IPS-18a (cell line): ENCODE data around the gene CERK.

Source experiments
- H3K27ac ChIP-seq: one replicate; pipeline ENCODE4 v1.5.1; 2013; ENCODE audit warnings: low read length
- H3K27me3 ChIP-seq: one replicate; pipeline ENCODE4 v1.6.1; 2013; ENCODE audit warnings: mild to moderate bottlenecking, low read length; ENCODE audit not compliant: control insufficient read depth, insufficient read depth
- H3K36me3 ChIP-seq: one replicate; pipeline ENCODE4 v1.6.1; 2013; ENCODE audit warnings: low read depth, low read length; ENCODE audit not compliant: control insufficient read depth
- H3K4me1 ChIP-seq: one replicate; pipeline ENCODE4 v1.6.1; 2013; ENCODE audit warnings: low read depth, low read length; ENCODE audit not compliant: control insufficient read depth
- H3K4me3 ChIP-seq: one replicate; pipeline ENCODE4 v1.5.1; 2013; ENCODE audit warnings: low read length
- H3K9ac ChIP-seq: one replicate; pipeline ENCODE4 v1.6.1; 2013; ENCODE audit warnings: mild to moderate bottlenecking, low read length, moderate library complexity
- H3K9me3 ChIP-seq: one replicate; pipeline ENCODE4 v1.6.1; 2013; ENCODE audit warnings: low read depth, low read length; ENCODE audit not compliant: control insufficient read depth

CERK gene

DNA sequence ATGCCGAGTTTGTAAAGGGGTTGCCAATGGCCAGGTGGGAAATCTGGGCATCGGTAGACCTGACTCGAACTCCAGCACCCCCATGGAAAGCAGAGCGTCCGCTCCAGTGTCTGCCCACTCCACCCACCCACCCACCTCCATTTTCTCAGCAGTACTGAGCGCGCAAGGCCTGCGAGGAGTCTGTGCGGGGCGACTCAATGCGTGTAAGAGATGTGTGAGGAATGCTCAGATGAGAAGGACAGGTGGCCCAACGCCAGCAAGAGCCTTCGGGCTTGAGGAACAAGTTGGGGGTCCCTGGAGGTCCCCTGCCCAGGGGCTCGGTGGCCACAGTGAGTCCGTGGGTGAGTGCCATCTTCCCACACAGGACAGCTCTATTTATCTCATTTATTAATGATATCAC lies 50.6 kb downstream of the CERK start:
- no peaks in the 10 kb centered on the region for H3K4me1 ChIP-seq
- no peak overlapping the region for H3K27ac ChIP-seq
- peaks cover 42% of the 10 kb centered on the region for H3K36me3 ChIP-seq
- H3K9ac ChIP-seq: no peak overlapping the region
- H3K9me3 ChIP-seq: no peaks in the 10 kb centered on the region
- H3K4me3 ChIP-seq: no peak overlapping the region
- H3K27me3 ChIP-seq: no peaks in the 10 kb centered on the region

- Histone ChIP-seq H3K27ac (no peak overlapping the region), H3K9ac (no peak overlapping the region), H3K27me3 (no peaks in the 10 kb centered on the region), H3K36me3 (peaks cover 42% of the 10 kb centered on the region), H3K4me3 (no peak overlapping the region), H3K9me3 (no peaks in the 10 kb centered on the region), H3K4me1 (no peaks in the 10 kb centered on the region)
These were observed 51.0 kb downstream of the CERK start for GRCh38 chr22:46687048-46687444.

DNA sequence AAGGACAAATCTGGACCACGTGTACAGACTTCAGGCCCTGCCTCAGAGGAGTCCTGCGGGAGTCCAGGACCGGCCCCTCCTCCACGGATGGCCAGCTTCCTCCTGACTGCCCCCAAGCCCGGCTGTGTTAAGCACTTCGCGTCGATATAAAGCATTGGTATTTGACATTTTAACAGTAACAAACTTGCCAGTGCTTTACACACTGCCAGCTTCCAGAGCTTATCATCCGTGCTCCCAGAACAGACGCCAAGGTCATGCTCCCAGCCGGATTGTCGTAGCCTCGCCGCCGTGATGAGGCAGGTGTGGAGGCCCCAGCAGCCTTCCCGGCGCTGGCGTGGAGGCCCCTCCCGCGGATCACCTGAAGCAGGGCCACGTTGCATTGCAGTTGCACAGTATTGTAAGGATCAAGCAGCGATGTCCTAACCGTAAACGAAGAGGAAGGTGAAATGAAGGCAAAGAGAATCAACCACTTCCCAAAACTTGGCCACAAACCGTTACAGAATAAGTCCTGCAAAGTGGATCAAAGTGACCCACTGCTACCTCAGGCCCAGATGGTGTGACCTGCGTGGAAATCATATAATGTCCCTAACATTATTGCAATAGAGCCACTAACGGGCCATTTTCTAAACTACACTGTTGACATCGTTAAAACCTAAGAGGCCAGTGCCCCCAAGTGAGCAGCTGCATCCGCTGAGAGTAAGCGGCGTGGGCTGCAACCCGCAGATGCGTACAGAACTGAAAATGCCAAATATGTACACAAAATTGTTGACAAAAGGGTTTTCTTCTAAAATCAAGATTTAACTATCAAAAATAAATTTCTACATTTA lies 51.6 kb downstream of the CERK start:
- Histone ChIP-seq H3K4me3 (no peak overlapping the region), H3K27me3 (no peaks in the 10 kb centered on the region), H3K9me3 (no peaks in the 10 kb centered on the region), H3K36me3 (peaks cover 38% of the 10 kb centered on the region), H3K4me1 (no peaks in the 10 kb centered on the region), H3K9ac (no peak overlapping the region), H3K27ac (no peak overlapping the region)

- H3K27me3 ChIP-seq: no peaks in the 10 kb centered on the region
- H3K4me1 ChIP-seq: no peaks in the 10 kb centered on the region
- no peaks in the 10 kb centered on the region for H3K9me3 ChIP-seq
- H3K4me3 ChIP-seq: no peak overlapping the region
- peaks cover 26% of the 10 kb centered on the region for H3K36me3 ChIP-seq
- H3K27ac ChIP-seq: no peak overlapping the region
- no peak overlapping the region for H3K9ac ChIP-seq
These were observed 53.3 kb downstream of the CERK start for GRCh38 chr22:46684706-46685105.

GRCh38 chr22:46682011-46682731 lies 55.9 kb downstream of the CERK start:
- Histone ChIP-seq H3K36me3 (peaks cover 14% of the 10 kb centered on the region), H3K27me3 (no peaks in the 10 kb centered on the region), H3K4me1 (no peaks in the 10 kb centered on the region)

DNA sequence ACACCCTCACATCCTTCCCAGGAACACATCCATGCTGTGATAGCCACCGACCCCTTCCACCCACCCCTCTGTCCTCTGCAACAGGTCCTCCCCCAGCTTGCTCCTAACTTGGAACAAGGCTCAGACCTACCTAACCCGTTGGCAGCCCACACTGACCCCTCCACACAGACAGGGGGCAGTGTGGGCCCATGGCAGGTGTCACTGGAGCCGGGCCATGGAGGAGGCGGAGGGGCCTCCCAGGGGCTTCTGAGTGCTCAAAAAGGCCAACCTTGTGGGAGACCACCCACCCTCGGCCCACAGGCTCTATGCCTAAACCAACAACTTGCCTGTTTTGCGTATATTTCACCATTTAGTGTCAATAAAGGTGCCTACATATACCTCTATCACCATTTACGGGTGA lies 57.0 kb downstream of the CERK start:
- H3K27me3 ChIP-seq: no peaks in the 10 kb centered on the region
- H3K9ac ChIP-seq: no peak overlapping the region
- no peaks in the 10 kb centered on the region for H3K4me1 ChIP-seq
- H3K27ac ChIP-seq: no peak overlapping the region
- H3K4me3 ChIP-seq: no peak overlapping the region
- H3K36me3 ChIP-seq: peaks cover 7% of the 10 kb centered on the region
- H3K9me3 ChIP-seq: no peaks in the 10 kb centered on the region

More at GRCh38 chr22:46682011-46682731, 55.9 kb downstream of the CERK start:
- H3K9ac ChIP-seq: no peak overlapping the region
- no peak overlapping the region for H3K27ac ChIP-seq
- H3K4me3 ChIP-seq: no peak overlapping the region
- H3K9me3 ChIP-seq: no peaks in the 10 kb centered on the region

DNA sequence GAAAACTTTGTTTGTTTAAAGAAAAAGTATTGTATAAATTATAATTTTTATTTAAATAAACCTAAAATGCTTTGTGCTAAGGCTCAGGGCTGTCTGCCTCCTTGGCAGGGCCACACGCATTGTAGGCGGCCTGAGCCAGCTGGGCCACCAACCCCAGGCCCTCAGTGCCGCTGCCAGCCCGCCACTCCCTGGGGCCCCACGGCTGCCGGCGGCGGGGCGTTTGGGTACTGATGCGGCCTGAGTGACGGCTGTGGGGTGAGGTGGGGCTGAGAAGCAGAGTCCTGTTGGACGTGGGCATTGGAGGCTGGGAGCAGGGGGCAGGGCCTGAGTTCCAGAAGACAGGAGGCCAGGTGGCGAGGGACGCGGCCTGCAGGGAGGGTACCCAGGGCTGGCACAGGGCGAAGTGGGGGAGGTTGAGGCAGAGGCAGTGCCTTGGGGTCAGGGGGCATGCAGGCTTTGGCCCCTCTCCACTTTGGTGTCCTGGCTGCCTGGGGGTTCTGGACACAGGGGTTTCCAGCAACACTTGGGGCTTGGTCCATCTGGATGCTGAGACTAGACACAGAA lies 58.3 kb downstream of the CERK start:
- Histone ChIP-seq H3K4me1 (no peaks in the 10 kb centered on the region), H3K9me3 (no peaks in the 10 kb centered on the region), H3K4me3 (no peak overlapping the region), H3K9ac (no peak overlapping the region), H3K27me3 (no peaks in the 10 kb centered on the region), H3K27ac (no peak overlapping the region), H3K36me3 (no peaks in the 10 kb centered on the region)

DNA sequence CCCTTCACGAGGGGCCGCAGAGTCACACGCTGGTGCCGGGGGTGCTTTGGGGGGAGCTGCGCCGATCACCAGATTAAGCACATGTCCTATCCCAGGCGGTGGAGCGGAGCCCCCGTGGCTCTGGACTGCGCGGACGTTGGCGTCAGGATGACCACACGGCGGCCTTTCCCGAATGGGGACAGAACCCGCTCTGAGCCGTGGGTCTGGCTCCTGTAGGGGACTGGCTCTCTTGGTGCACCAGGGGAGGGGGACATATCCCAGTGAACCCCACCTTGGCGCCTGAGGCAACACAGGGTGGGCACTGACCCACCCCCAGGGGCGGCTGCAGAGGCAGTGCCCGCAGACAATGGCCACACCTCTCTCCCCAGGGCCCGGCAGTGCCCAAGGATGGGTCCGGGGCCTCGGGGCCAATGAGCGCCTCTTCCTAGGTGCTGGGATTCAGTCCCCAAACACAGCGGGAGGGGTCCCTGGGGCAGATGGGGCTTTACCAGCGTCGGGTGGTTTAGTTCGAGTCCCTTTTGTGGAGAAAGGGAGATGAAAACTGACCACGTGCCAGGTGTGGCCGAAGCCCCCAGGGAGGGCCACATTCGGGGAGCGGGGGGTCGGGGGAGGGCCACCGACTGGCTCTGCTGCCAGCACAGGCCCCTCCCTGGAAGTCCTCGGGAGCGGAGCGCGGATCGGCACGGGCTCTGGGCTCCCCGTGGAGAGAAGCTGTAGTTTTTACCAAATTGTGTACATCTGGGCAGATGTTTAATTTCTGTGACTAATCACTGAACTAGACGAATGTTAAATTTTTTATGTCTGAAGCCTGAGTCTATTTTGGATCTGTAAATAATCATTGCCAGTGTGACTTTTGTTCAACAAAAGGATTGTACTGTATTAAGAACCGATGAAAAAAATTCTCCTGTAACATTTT lies 59.0 kb downstream of the CERK start:
- no peaks in the 10 kb centered on the region for H3K4me1 ChIP-seq
- no peak overlapping the region for H3K27ac ChIP-seq
- no peak overlapping the region for H3K9ac ChIP-seq
- no peaks in the 10 kb centered on the region for H3K27me3 ChIP-seq
- no peaks in the 10 kb centered on the region for H3K9me3 ChIP-seq
- no peaks in the 10 kb centered on the region for H3K36me3 ChIP-seq
- H3K4me3 ChIP-seq: no peak overlapping the region

- Histone ChIP-seq H3K9ac (no peak overlapping the region), H3K27me3 (no peaks in the 10 kb centered on the region), H3K4me1 (no peaks in the 10 kb centered on the region), H3K9me3 (no peaks in the 10 kb centered on the region), H3K4me3 (no peak overlapping the region), H3K27ac (no peak overlapping the region), H3K36me3 (no peaks in the 10 kb centered on the region)
These were observed 59.9 kb downstream of the CERK start for GRCh38 chr22:46678003-46678657.

DNA sequence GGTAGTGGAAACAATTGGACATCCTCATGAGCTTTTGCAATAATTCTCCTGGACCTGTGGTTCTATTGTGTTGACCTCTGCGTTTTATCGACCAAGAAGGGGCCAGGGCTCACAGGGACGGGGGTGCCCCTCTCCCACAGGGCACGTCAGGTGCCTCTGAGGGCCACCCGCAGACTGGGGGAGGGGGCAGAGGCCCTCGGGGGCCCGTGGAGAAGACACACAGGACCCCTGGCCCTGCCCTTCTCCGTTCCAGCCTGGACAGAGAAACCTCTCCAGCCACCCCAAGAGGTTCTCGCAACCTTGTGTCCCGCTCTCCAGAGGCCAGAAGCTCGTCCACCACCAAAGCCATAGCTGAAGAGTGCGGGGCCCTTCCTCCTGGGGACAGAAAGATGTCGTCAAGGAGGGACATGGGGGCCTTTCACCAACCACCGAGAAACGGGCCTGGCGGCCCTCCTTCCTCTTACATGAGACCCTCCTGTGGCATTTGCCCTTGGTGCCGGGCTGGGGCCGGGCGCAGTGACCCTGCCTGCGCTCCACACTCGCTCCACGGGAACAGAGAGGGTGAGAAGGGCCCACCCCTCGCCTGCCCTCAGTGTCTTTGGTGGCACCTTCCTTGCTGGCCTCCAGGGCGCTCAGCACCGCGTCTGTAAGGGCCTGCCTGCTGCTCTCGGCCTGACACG lies 60.6 kb downstream of the CERK start:
- Histone ChIP-seq H3K4me1 (no peaks in the 10 kb centered on the region), H3K36me3 (no peaks in the 10 kb centered on the region), H3K9me3 (no peaks in the 10 kb centered on the region), H3K27ac (no peak overlapping the region), H3K4me3 (no peak overlapping the region), H3K27me3 (no peaks in the 10 kb centered on the region), H3K9ac (no peak overlapping the region)
